ENCODE measurements around the gene CEP170. TPM values are rescaled to one million over a fixed set of nuclear protein-coding genes. Genes with fewer than 3 reads are reported as not detected.

Gene CEP170
- total RNA-seq, 1 donor from 2014 or later: 164 TPM

DNA sequence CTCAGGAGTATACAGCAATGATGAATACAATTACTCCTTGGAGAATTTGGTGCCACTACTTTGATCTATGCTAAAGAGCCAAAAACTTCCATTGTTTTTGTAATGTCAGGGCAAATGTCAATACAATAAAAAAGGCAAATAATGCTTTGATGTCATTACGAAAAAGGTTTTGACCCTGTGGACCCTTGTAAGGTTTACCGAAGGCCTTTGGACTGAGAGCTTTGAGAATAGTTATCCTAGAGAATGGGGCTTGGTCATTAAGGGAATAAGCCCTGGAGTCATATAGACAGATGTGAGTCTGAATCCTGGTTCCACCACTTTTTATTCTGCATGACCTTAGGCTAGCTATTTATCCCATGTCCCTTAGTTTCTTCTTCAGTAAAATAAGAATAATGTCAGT is 27.5 kb downstream of the CEP170 start:
- Mint-ChIP-seq H3K4me1 (ENCODE audit: low read depth, unreplicated experiment) (peaks cover 13% of the 10 kb centered on the region), H3K9me3 (ENCODE audit: unreplicated experiment) (peaks cover 11% of the 10 kb centered on the region), H3K36me3 (ENCODE audit: low read depth, unreplicated experiment) (peaks cover 17% of the 10 kb centered on the region), H3K4me3 (ENCODE audit: unreplicated experiment) (no peak overlapping the region), H3K27ac (ENCODE audit: unreplicated experiment) (no peak overlapping the region), H3K27me3 (ENCODE audit: low read depth, unreplicated experiment) (no peaks in the 10 kb centered on the region)
- H3K4me1 ChIP-seq (ENCODE audit: insufficient read depth, low read length): peaks cover 9% of the 10 kb centered on the region
- DNase-seq (ENCODE audit: low read depth): no peak
- H3K79me2 ChIP-seq (ENCODE audit: insufficient read depth, low read length): peaks cover 98% of the 10 kb centered on the region
- no peak overlapping the region for H3K4me2 ChIP-seq (ENCODE audit: low read length)
- peaks cover 41% of the 10 kb centered on the region for H3K36me3 ChIP-seq (ENCODE audit: insufficient read depth, low read length)
- no peak overlapping the region for H2AFZ ChIP-seq (ENCODE audit: low read depth, low read length)
- no peaks in the 10 kb centered on the region for H3K27me3 ChIP-seq (ENCODE audit: insufficient read depth, low read length)
- peaks cover 3% of the 10 kb centered on the region for H3K9me3 ChIP-seq (ENCODE audit: insufficient read depth, low read depth, low read length)
- H4K20me1 ChIP-seq (ENCODE audit: insufficient read depth, low read length): peaks cover 80% of the 10 kb centered on the region
- H3K4me3 ChIP-seq (ENCODE audit: insufficient read depth, low read depth, low read length): no peak overlapping the region
- no peak overlapping the region for H3K27ac ChIP-seq (ENCODE audit: low read depth, low read length)
- no peak for FAIRE-seq
- TF ChIP-seq, protein P1, sequence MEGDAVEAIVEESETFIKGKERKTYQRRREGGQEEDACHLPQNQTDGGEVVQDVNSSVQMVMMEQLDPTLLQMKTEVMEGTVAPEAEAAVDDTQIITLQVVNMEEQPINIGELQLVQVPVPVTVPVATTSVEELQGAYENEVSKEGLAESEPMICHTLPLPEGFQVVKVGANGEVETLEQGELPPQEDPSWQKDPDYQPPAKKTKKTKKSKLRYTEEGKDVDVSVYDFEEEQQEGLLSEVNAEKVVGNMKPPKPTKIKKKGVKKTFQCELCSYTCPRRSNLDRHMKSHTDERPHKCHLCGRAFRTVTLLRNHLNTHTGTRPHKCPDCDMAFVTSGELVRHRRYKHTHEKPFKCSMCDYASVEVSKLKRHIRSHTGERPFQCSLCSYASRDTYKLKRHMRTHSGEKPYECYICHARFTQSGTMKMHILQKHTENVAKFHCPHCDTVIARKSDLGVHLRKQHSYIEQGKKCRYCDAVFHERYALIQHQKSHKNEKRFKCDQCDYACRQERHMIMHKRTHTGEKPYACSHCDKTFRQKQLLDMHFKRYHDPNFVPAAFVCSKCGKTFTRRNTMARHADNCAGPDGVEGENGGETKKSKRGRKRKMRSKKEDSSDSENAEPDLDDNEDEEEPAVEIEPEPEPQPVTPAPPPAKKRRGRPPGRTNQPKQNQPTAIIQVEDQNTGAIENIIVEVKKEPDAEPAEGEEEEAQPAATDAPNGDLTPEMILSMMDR (IDR thresholded peaks at IDR 0.05; ENCODE audit: insufficient read depth, low read depth, low read length): no peak
- no peak for TF ChIP-seq EZH2 (IDR thresholded peaks at IDR 0.05; ENCODE audit: insufficient read depth, low read length)
- H3K9ac ChIP-seq (ENCODE audit: low read length): no peak overlapping the region

DNA sequence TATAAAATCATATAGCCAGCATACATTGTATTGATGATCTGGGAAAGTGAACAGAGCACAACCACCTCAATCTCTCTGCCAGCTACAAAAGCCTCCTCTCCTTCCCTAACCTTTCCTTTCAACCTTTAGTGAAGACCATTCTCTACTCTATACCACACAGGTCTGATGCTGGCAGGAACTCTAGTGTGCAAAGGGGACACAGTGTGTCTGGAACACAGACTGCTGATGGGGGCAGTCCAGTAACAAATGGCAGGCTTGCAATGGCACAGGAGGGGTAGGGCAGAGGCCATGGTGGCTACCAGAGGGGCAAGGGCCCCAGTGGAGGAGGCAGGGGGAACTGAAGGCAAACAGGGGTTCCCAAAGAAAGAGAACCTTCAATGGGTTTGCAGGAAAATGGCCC is 37.0 kb downstream of the CEP170 start:
- no peak overlapping the region for H3K27ac ChIP-seq (ENCODE audit: low read depth, low read length)
- H3K4me2 ChIP-seq (ENCODE audit: low read length): no peak overlapping the region
- H3K4me1 ChIP-seq (ENCODE audit: insufficient read depth, low read length): peaks cover 12% of the 10 kb centered on the region
- no peaks in the 10 kb centered on the region for H3K27me3 ChIP-seq (ENCODE audit: insufficient read depth, low read length)
- Mint-ChIP-seq H3K36me3 (ENCODE audit: low read depth, unreplicated experiment) (peaks cover 14% of the 10 kb centered on the region), H3K9me3 (ENCODE audit: unreplicated experiment) (no peaks in the 10 kb centered on the region), H3K4me1 (ENCODE audit: low read depth, unreplicated experiment) (peaks cover 6% of the 10 kb centered on the region), H3K27me3 (ENCODE audit: low read depth, unreplicated experiment) (no peaks in the 10 kb centered on the region), H3K4me3 (ENCODE audit: unreplicated experiment) (no peak overlapping the region), H3K27ac (ENCODE audit: unreplicated experiment) (no peak overlapping the region)
- H3K4me3 ChIP-seq (ENCODE audit: insufficient read depth, low read depth, low read length): no peak overlapping the region
- H4K20me1 ChIP-seq (ENCODE audit: insufficient read depth, low read length): peaks cover 64% of the 10 kb centered on the region
- no peak for DNase-seq (ENCODE audit: low read depth)
- H3K9me3 ChIP-seq (ENCODE audit: insufficient read depth, low read depth, low read length): no peaks in the 10 kb centered on the region
- no peak for FAIRE-seq
- no peak overlapping the region for H3K9ac ChIP-seq (ENCODE audit: low read length)
- peaks cover 63% of the 10 kb centered on the region for H3K36me3 ChIP-seq (ENCODE audit: insufficient read depth, low read length)
- TF ChIP-seq, protein P1 (IDR thresholded peaks at IDR 0.05; ENCODE audit: insufficient read depth, low read depth, low read length): no peak
- no peak overlapping the region for H2AFZ ChIP-seq (ENCODE audit: low read depth, low read length)
- peaks cover 98% of the 10 kb centered on the region for H3K79me2 ChIP-seq (ENCODE audit: insufficient read depth, low read length)

DNA sequence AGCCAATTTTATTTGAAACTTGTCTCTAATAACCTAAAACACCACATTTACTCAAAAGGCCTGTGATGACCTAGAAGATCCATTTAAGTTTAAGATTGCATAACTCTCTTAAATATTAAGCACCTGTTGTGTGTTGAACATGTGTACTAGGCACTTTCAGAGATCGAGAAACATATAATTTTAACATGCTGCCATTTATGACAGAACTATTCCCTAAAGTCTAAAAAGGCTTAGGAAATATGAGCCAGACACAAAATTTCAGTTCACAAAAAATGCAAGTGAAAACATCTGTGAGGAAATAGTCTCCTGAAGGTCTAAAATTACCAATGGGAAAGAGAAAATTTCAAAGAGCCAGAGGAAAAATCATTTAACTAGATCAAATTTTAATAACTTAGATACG is 37.7 kb downstream of the CEP170 start:
- Mint-ChIP-seq H3K27ac (ENCODE audit: unreplicated experiment) (no peak overlapping the region), H3K9me3 (ENCODE audit: unreplicated experiment) (no peaks in the 10 kb centered on the region), H3K4me1 (ENCODE audit: low read depth, unreplicated experiment) (peaks cover 11% of the 10 kb centered on the region), H3K27me3 (ENCODE audit: low read depth, unreplicated experiment) (no peaks in the 10 kb centered on the region), H3K36me3 (ENCODE audit: low read depth, unreplicated experiment) (peaks cover 14% of the 10 kb centered on the region), H3K4me3 (ENCODE audit: unreplicated experiment) (no peak overlapping the region)
- Histone ChIP-seq H3K4me3 (ENCODE audit: insufficient read depth, low read depth, low read length) (no peak overlapping the region), H4K20me1 (ENCODE audit: insufficient read depth, low read length) (peaks cover 62% of the 10 kb centered on the region), H3K36me3 (ENCODE audit: insufficient read depth, low read length) (peaks cover 58% of the 10 kb centered on the region), H3K9ac (ENCODE audit: low read length) (no peak overlapping the region), H3K79me2 (ENCODE audit: insufficient read depth, low read length) (peaks cover 98% of the 10 kb centered on the region), H2AFZ (ENCODE audit: low read depth, low read length) (no peak overlapping the region), H3K4me2 (ENCODE audit: low read length) (no peak overlapping the region), H3K27me3 (ENCODE audit: insufficient read depth, low read length) (no peaks in the 10 kb centered on the region), H3K4me1 (ENCODE audit: insufficient read depth, low read length) (peaks cover 19% of the 10 kb centered on the region), H3K9me3 (ENCODE audit: insufficient read depth, low read depth, low read length) (no peaks in the 10 kb centered on the region), H3K27ac (ENCODE audit: low read depth, low read length) (no peak overlapping the region)
- no peak for TF ChIP-seq EZH2 (IDR thresholded peaks at IDR 0.05; ENCODE audit: insufficient read depth, low read length)
- TF ChIP-seq, protein P1 (IDR thresholded peaks at IDR 0.05; ENCODE audit: insufficient read depth, low read depth, low read length): no peak
- DNase-seq (ENCODE audit: low read depth): no peak
- no peak for FAIRE-seq

Measured in astrocyte (in vitro differentiated cells and primary cell).